GM19468 (cell line): ENCODE results near the gene ATXN7L3.
"Not testable (repeated sequence)": the region's sequence is repeated elsewhere in the genome, so short reads cannot be mapped to it uniquely, and the experiment has no call there.

Experiments
- ATAC-seq: cut with Tn5 transposase; IDR thresholded peaks from one replicate; pipeline ENCODE4 v1.9.1; 2021; ENCODE audit warnings: mild to moderate bottlenecking, moderate library complexity, moderate number of reproducible peaks; ENCODE audit not compliant: unreplicated experiment; ENCODE audit errors: extremely low read depth

Gene ATXN7L3

DNA sequence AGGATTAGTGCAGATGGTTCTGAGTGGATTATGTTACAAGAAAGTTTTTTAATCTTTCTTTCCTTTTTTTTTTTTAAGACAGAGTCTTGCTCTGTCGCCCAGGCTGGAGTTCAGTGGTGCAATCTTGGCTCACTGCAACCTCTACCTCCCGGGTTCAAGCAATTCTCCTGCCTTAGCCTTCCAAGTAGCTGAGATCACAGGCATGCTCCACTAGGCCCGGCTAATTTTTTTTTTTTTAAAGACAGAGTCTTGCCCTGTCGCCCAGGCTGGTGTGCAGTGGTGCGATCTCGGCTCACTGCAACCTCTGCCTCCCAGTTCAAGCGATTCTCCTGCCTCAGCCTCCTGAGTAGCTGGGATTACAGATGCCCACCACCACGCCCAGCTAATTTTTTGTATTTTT lies 55.8 kb downstream of the ATXN7L3 start:
- not testable (repeated sequence) for ATAC-seq
